ENCODE measurements around the gene GNB1L.

GNB1L gene

GRCh38 chr22:19854778-19855503, at the start of gene GNB1L, which contains the start of gene RTL10:
Gene GNB1L, minus strand, starts transcription at chr22:19854874. Its CDS starts 33,519 bp downstream, at chr22:19821355.
Gene RTL10, minus strand, starts transcription at chr22:19854874. Its CDS starts 2,613 bp downstream, at chr22:19852261.
- DNase-seq, result peak; percentile 90

GRCh38 chr22:19904174-19904856, 49.6 kb upstream of the GNB1L start:
- no peak for DNase-seq

- no peak for DNase-seq
These were observed 48.8 kb upstream of the GNB1L start for GRCh38 chr22:19903513-19903912.

- DNase-seq, result no peak
These were observed 48.4 kb upstream of the GNB1L start for GRCh38 chr22:19903031-19903430.

GRCh38 chr22:19902245-19902715, 47.6 kb upstream of the GNB1L start:
- DNase-seq, result no peak

- no peak for DNase-seq
These were observed 47.0 kb upstream of the GNB1L start for GRCh38 chr22:19901577-19902244.

- DNase-seq, result no peak
These were observed 46.2 kb upstream of the GNB1L start for GRCh38 chr22:19900707-19901436.

GRCh38 chr22:19898831-19899567, 44.3 kb upstream of the GNB1L start:
- no peak for DNase-seq

- no peak for DNase-seq
These were observed 43.5 kb upstream of the GNB1L start for GRCh38 chr22:19898145-19898544.

- no peak for DNase-seq
These were observed 43.1 kb upstream of the GNB1L start for GRCh38 chr22:19897726-19898125.

GRCh38 chr22:19896665-19897355, 42.1 kb upstream of the GNB1L start:
- no peak for DNase-seq

- no peak for DNase-seq
These were observed 40.6 kb upstream of the GNB1L start for GRCh38 chr22:19895160-19895849.

GRCh38 chr22:19893363-19893762, 38.7 kb upstream of the GNB1L start:
- DNase-seq, result no peak

GRCh38 chr22:19892925-19893324, 38.3 kb upstream of the GNB1L start:
- no peak for DNase-seq

- no peak for DNase-seq
These were observed 37.7 kb upstream of the GNB1L start for GRCh38 chr22:19892257-19892879.

GRCh38 chr22:19891317-19892256, 36.9 kb upstream of the GNB1L start:
- DNase-seq, result no peak

GRCh38 chr22:19890502-19891316, 36.0 kb upstream of the GNB1L start:
- DNase-seq, result no peak

- DNase-seq, result no peak
These were observed 35.3 kb upstream of the GNB1L start for GRCh38 chr22:19889951-19890350.
